SK-N-SH treated with all-trans-retinoic acid at 6 μM for 48 hours (cell line): Measurements from ENCODE around the gene RNF112.

Source experiments
- ATAC-seq: fragments of 200-7000 bp; cut with Tn5 transposase; 3 replicates; pipeline ENCODE4 v1.9.1; 2020; ENCODE audit warnings: mild to moderate bottlenecking, moderate library complexity
- ARNTL ChIP-seq: fragments of 450-650 bp; formaldehyde crosslinking; IDR thresholded peaks from 2 replicates; pipeline ENCODE4 v1.5.0; 2020; ENCODE audit warnings: low read depth, mild to moderate bottlenecking, moderate library complexity, borderline replicate concordance
- BACH2 ChIP-seq: fragments of 250-450 bp; sonication (Bioruptor Pico); IDR thresholded peaks from 2 replicates; pipeline ENCODE4 v1.9.0; 2021; ENCODE audit warnings: mild to moderate bottlenecking, borderline replicate concordance
- CREB5 ChIP-seq: fragments of 250-450 bp; sonication (Bioruptor Pico); IDR thresholded peaks from 2 replicates; pipeline ENCODE4 v1.5.1; 2020; ENCODE audit warnings: low read depth, mild to moderate bottlenecking, moderate library complexity
- CSDC2 ChIP-seq: fragments of 250-450 bp; sonication (Bioruptor Pico); IDR thresholded peaks from 2 replicates; pipeline ENCODE4 v1.5.0; 2020; ENCODE audit warnings: mild to moderate bottlenecking, moderate library complexity
- ESRRG ChIP-seq: fragments of 250-450 bp; sonication (Bioruptor Pico); IDR thresholded peaks from 2 replicates; pipeline ENCODE4 v1.6.1; 2021; ENCODE audit warnings: mild to moderate bottlenecking
- ISL1 ChIP-seq: fragments of 250-450 bp; sonication (Bioruptor Pico); IDR thresholded peaks from 2 replicates; pipeline ENCODE4 v2.1.2; 2022; ENCODE audit warnings: mild to moderate bottlenecking, moderate library complexity
- OSR1 ChIP-seq: fragments of 250-450 bp; sonication (Bioruptor Pico); IDR thresholded peaks from 2 replicates; pipeline ENCODE4 v1.8.0; 2022; ENCODE audit warnings: moderate library complexity, mild to moderate bottlenecking, inconsistent platforms
- PPARA ChIP-seq: fragments of 250-450 bp; sonication (Bioruptor Pico); IDR thresholded peaks from 2 replicates; pipeline ENCODE4 v1.5.0; 2020; ENCODE audit warnings: mild to moderate bottlenecking, borderline replicate concordance
- RARB ChIP-seq: fragments of 250-450 bp; sonication (Bioruptor Pico); IDR thresholded peaks from 2 replicates; pipeline ENCODE4 v1.8.0; 2021; ENCODE audit warnings: mild to moderate bottlenecking, moderate library complexity
- SNAI2 ChIP-seq: fragments of 250-450 bp; sonication (Bioruptor Pico); IDR thresholded peaks from 2 replicates; pipeline ENCODE4 v1.5.0; 2020; ENCODE audit warnings: mild to moderate bottlenecking, moderate library complexity
- TCF4 ChIP-seq: fragments of 250-450 bp; sonication (Bioruptor Pico); IDR thresholded peaks from 2 replicates; pipeline ENCODE4 v1.8.0; 2021; ENCODE audit warnings: mild to moderate bottlenecking, moderate library complexity, borderline replicate concordance
- TOX ChIP-seq: fragments of 250-450 bp; sonication (Bioruptor Pico); IDR thresholded peaks from 2 replicates; pipeline ENCODE4 v1.8.0; 2021; ENCODE audit warnings: mild to moderate bottlenecking, moderate library complexity, borderline replicate concordance
- TSHZ2 ChIP-seq: fragments of 250-450 bp; sonication (Bioruptor Pico); IDR thresholded peaks from 2 replicates; pipeline ENCODE4 v1.5.0; 2020; ENCODE audit warnings: mild to moderate bottlenecking, moderate library complexity
- ZC3H10 ChIP-seq: fragments of 250-450 bp; sonication (Bioruptor Pico); IDR thresholded peaks from 2 replicates; pipeline ENCODE4 v1.5.1; 2021; ENCODE audit warnings: mild to moderate bottlenecking, moderate library complexity
- ZFP3 ChIP-seq: fragments of 250-450 bp; sonication (Bioruptor Pico); IDR thresholded peaks from 2 replicates; pipeline ENCODE4 v1.5.0; 2020; ENCODE audit warnings: mild to moderate bottlenecking, moderate library complexity
- ZFP30 ChIP-seq: fragments of 450-650 bp; formaldehyde crosslinking; IDR thresholded peaks from 2 replicates; pipeline ENCODE4 v1.5.0; 2022; ENCODE audit warnings: mild to moderate bottlenecking, moderate library complexity
- ZNF565 ChIP-seq: fragments of 450-650 bp; formaldehyde crosslinking; conservative IDR thresholded peaks from 2 replicates; pipeline ENCODE4 v1.5.0; 2020; ENCODE audit warnings: low read depth, mild to moderate bottlenecking, moderate library complexity
- ZNF70 ChIP-seq: fragments of 450-650 bp; formaldehyde crosslinking; IDR thresholded peaks from 2 replicates; pipeline ENCODE4 v1.5.0; 2020; ENCODE audit warnings: mild to moderate bottlenecking, moderate library complexity
- ZNF8 ChIP-seq: fragments of 450-650 bp; formaldehyde crosslinking; IDR thresholded peaks from 2 replicates; pipeline ENCODE4 v1.5.0; 2020; ENCODE audit warnings: mild to moderate bottlenecking, moderate library complexity
- TF ChIP-seq, protein P1 (sequence below): fragments of 250-450 bp; sonication (Bioruptor Pico); IDR thresholded peaks from 2 replicates; pipeline ENCODE4 v1.5.1; 2021; ENCODE audit warnings: mild to moderate bottlenecking, moderate library complexity
- TF ChIP-seq, protein P2 (sequence below): fragments of 250-450 bp; sonication (Bioruptor Pico); IDR thresholded peaks from 2 replicates; pipeline ENCODE4 v1.8.0; 2020; ENCODE audit warnings: mild to moderate bottlenecking, moderate library complexity, borderline replicate concordance

RNF112 gene

DNA sequence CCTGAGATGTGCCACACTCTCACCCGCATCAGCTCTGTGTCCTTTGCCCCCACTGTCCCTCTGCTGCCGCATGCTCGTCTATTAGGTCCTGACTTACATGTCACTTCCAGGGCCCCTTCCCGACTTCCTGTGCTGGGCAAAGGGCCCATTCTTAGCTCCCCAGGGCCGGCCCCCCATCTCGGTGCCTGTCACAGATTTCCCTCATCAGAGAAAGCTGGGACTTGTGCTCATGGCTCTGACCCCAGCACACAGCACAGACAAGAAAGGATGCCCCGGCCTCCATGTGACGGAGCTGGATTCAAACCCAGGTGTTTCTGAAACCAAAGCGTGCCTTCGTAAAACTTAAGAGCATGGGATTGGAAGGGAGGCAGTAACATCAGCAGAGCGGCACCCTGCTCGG lies 38.6 kb upstream of the RNF112 start:
- no peak for TF ChIP-seq TOX (CRISPR knock-in tag)
- no peak for TF ChIP-seq ZC3H10 (CRISPR knock-in tag)
- TF ChIP-seq, protein P1, sequence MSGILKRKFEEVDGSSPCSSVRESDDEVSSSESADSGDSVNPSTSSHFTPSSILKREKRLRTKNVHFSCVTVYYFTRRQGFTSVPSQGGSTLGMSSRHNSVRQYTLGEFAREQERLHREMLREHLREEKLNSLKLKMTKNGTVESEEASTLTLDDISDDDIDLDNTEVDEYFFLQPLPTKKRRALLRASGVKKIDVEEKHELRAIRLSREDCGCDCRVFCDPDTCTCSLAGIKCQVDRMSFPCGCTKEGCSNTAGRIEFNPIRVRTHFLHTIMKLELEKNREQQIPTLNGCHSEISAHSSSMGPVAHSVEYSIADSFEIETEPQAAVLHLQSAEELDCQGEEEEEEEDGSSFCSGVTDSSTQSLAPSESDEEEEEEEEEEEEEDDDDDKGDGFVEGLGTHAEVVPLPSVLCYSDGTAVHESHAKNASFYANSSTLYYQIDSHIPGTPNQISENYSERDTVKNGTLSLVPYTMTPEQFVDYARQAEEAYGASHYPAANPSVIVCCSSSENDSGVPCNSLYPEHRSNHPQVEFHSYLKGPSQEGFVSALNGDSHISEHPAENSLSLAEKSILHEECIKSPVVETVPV (CRISPR knock-in tag) = no peak
- no peak for TF ChIP-seq ZFP3 (CRISPR knock-in tag)
- TF ChIP-seq ZNF8 (CRISPR knock-in tag) = no peak
- no peak for TF ChIP-seq ZFP30 (CRISPR knock-in tag)
- no peak for TF ChIP-seq PPARA (CRISPR knock-in tag)
- TF ChIP-seq TCF4 = no peak
- TF ChIP-seq TSHZ2 (CRISPR knock-in tag) = no peak
- no peak for TF ChIP-seq ISL1 (CRISPR knock-in tag)
- TF ChIP-seq, protein P2, sequence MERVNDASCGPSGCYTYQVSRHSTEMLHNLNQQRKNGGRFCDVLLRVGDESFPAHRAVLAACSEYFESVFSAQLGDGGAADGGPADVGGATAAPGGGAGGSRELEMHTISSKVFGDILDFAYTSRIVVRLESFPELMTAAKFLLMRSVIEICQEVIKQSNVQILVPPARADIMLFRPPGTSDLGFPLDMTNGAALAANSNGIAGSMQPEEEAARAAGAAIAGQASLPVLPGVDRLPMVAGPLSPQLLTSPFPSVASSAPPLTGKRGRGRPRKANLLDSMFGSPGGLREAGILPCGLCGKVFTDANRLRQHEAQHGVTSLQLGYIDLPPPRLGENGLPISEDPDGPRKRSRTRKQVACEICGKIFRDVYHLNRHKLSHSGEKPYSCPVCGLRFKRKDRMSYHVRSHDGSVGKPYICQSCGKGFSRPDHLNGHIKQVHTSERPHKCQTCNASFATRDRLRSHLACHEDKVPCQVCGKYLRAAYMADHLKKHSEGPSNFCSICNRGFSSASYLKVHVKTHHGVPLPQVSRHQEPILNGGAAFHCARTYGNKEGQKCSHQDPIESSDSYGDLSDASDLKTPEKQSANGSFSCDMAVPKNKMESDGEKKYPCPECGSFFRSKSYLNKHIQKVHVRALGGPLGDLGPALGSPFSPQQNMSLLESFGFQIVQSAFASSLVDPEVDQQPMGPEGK = no peak
- TF ChIP-seq OSR1 (CRISPR knock-in tag) = no peak
- no peak for TF ChIP-seq RARB
- no peak for TF ChIP-seq ZNF565 (CRISPR knock-in tag)
- no peak for TF ChIP-seq CREB5 (CRISPR knock-in tag)
- no peak for TF ChIP-seq ARNTL (CRISPR knock-in tag)
- no peak for TF ChIP-seq CSDC2 (CRISPR knock-in tag)
- TF ChIP-seq BACH2 (CRISPR knock-in tag) = no peak
- TF ChIP-seq ZNF70 (CRISPR knock-in tag) = no peak
- ATAC-seq = no peak

DNA sequence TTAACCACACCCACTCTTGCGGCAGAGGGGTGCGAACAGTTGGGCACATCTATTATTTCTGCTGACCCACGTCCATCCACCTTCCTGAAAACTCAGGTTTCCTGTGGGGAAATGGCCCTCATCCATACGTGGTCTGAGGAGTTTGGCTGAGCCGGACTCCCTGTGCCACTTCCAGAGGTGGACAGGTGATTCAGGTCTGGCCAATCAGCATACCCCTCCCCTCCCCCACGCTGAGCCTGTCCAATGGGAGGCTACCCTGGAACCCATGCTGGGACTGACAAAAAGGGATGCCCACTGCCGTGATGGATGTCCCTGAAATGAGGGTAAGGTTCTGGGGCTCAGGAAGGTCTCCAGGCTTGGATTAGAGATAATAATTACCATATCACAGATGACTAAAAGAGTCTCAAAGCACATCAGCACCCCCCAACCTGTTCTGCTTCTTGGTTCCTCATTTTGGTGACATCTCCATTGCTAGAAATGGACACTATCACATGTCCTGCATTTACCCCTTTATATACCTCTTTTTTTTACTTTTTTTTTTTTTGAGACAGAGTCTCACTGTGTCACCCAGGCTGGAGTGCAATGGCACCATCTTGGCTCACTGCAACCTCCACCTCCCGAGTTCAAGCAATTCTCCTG lies 38.0 kb upstream of the RNF112 start:
- ATAC-seq = no peak
- TF ChIP-seq BACH2 (CRISPR knock-in tag) (no peak), OSR1 (CRISPR knock-in tag) (no peak), SNAI2 (CRISPR knock-in tag) (no peak), ZFP30 (CRISPR knock-in tag) (no peak), CREB5 (CRISPR knock-in tag) (no peak), ESRRG (CRISPR knock-in tag) (no peak), ZC3H10 (CRISPR knock-in tag) (no peak), ISL1 (CRISPR knock-in tag) (no peak), TOX (CRISPR knock-in tag) (no peak), ARNTL (CRISPR knock-in tag) (no peak), TSHZ2 (CRISPR knock-in tag) (no peak)
